Thyroid gland (tissue), 4 donors: ENCODE measurements around the gene CASP10. TPM values are rescaled to one million over a fixed set of nuclear protein-coding genes. Genes with fewer than 3 reads are reported as not detected.

Experiments used
- DNase-seq, 2 donors: peaks; one replicate each; pipeline ENCODE4 v3.0.0-alpha.2; 2019
- H3K27ac ChIP-seq, 3 donors: fragments of 200-600 bp; sonication (generic); 1 replicate in 2 of 3; 2 replicates in 1 of 3; pipeline ENCODE4 v1.5.1; 2016 to 2019; ENCODE audit warnings: mild to moderate bottlenecking in 1 of 3, moderate library complexity in 1 of 3
- H3K27me3 ChIP-seq: fragments of 200-600 bp; sonication (generic); one replicate; pipeline ENCODE4 v1.5.1; 2019
- H3K36me3 ChIP-seq, 2 donors: fragments of 200-600 bp; sonication (generic); one replicate each; pipeline ENCODE4 v1.5.1; 2016 to 2019
- H3K4me1 ChIP-seq, 2 donors: fragments of 200-600 bp; sonication (generic); one replicate each; pipeline ENCODE4 v1.5.1; 2017 to 2019
- H3K4me3 ChIP-seq, 3 donors: fragments of 200-600 bp; sonication (generic); replicated peaks in 1 of 3; 1 replicate in 2 of 3; 2 replicates in 1 of 3; pipeline ENCODE4 v1.5.1; 2016; ENCODE audit warnings: mild to moderate bottlenecking in 1 of 3
- H3K9me3 ChIP-seq: fragments of 200-600 bp; sonication (generic); one replicate; pipeline ENCODE4 v1.5.1; 2017
- POLR2A ChIP-seq, 2 donors: fragments of 450-650 bp; IDR thresholded peaks; one replicate each; pipeline ENCODE4 v1.6.1; 2017; ENCODE audit warnings: antibody characterized with exemption in 2 of 2, mild to moderate bottlenecking in 2 of 2, moderate library complexity in 1 of 2
- WGBS, 2 donors: methylation state at CpG; one replicate each; pipeline ENCODE4 v1.1.5; 2017; 5-methylcytosine and 5-hydroxymethylcytosine counted together
- intact Hi-C: fragments of 100-400 bp; cut with DNase I; formaldehyde crosslinking; loops from one replicate; pipeline ENCODE4 v1.15.1; 2023
- total RNA-seq, 4 donors: library from RNA; depleted of rRNA; stranded (reverse); fragments of >200 nt; gene quantifications; one replicate each; pipeline ENCODE4 v1.2.3, GENCODE V29; 2016
- TF ChIP-seq, protein P1 (sequence below), 6 experiments: fragments of 200-600 bp in 3 of 6; fragments of 450-650 bp in 3 of 6; sonication (generic) in 3 of 6; IDR thresholded peaks; one replicate each; pipeline ENCODE4 v1.5.1; 2016 to 2019; ENCODE audit warnings: antibody characterized with exemption in 6 of 6, mild to moderate bottlenecking in 2 of 6, inconsistent platforms in 1 of 6, moderate library complexity in 1 of 6

Gene CASP10
- total RNA-seq, 4 donors from 2014 or later, result 12.4 to 23.0 (median 20.0) TPM

DNA sequence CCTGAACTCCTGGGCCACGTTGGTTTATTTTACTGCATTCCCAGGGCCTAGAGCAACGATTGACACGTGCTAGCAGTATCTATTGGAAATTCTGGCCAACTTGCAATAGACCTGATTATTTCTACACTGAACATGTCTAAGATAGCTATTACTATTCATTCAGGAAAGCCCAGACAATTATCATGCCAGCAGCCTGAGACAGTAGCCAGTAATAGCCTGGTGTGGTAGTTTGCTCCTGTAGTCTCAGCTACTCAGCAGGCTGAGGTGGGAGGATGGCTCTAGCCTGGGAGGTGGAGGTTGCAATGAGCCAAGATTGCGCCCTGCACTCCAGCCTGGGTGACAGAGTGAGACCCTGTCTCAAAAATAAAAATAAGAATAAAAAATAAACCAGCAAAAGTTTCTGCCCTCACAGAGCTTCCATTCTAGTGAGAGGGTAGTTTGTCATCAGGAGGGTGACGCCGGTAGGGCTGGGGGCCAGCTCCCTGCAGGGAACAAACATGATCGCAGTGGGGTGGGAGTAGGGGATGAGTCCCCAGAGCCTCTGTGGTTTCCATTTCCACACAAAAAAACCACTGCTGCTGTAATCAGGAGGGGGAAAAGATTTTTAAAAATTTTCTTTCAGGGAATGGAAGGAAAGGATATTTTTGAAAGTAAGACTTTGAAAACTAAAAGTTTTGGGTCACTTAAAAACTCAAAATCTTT lies 81.7 kb downstream of the CASP10 start:
- Histone ChIP-seq H3K9me3 (no peaks in the 10 kb centered on the region), H3K27ac (no peak overlapping the region), H3K4me1 (peaks cover 0 to 8% of the 10 kb centered on the region in 2 donors), H3K27me3 (no peaks in the 10 kb centered on the region), H3K4me3 (no peak overlapping the region), H3K36me3 (no peaks in the 10 kb centered on the region)
- WGBS, 2 donors, result 81 to 92% methylated on average over 7 of the region's 7 CpGs
- DNase-seq, result no peak
- intact Hi-C loops, result no loop called here
- TF ChIP-seq, protein P1, sequence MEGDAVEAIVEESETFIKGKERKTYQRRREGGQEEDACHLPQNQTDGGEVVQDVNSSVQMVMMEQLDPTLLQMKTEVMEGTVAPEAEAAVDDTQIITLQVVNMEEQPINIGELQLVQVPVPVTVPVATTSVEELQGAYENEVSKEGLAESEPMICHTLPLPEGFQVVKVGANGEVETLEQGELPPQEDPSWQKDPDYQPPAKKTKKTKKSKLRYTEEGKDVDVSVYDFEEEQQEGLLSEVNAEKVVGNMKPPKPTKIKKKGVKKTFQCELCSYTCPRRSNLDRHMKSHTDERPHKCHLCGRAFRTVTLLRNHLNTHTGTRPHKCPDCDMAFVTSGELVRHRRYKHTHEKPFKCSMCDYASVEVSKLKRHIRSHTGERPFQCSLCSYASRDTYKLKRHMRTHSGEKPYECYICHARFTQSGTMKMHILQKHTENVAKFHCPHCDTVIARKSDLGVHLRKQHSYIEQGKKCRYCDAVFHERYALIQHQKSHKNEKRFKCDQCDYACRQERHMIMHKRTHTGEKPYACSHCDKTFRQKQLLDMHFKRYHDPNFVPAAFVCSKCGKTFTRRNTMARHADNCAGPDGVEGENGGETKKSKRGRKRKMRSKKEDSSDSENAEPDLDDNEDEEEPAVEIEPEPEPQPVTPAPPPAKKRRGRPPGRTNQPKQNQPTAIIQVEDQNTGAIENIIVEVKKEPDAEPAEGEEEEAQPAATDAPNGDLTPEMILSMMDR (IDR thresholded peaks at IDR 0.05), result no peak
- TF ChIP-seq POLR2A (IDR thresholded peaks at IDR 0.05), result no peak

DNA sequence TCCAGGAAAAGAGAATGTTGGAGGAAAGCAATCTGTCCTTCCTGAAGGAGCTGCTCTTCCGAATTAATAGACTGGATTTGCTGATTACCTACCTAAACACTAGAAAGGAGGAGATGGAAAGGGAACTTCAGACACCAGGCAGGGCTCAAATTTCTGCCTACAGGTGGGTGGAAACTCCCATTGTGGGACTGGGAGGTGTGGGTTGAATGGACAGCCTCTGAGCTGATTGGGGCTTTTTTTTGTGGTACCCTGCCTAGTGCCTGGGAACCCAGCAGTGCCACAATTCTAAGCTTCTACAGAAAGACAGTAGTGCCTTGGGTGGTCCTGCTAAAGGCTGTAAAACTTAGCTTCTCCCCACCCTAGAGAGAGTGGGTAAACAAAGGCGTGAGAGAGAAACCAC lies 83.7 kb downstream of the CASP10 start:
- no peak overlapping the region for H3K4me3 ChIP-seq
- no peaks in the 10 kb centered on the region for H3K27me3 ChIP-seq
- H3K36me3 ChIP-seq, result no peaks in the 10 kb centered on the region
- 80 to 85% methylated on average over 2 of the region's 2 CpGs for WGBS, 2 donors
- H3K4me1 ChIP-seq, result peaks cover 0 to 5% of the 10 kb centered on the region in 2 donors
- TF ChIP-seq, protein P1 (IDR thresholded peaks at IDR 0.05), result no peak
- no peak for TF ChIP-seq POLR2A (IDR thresholded peaks at IDR 0.05)
- DNase-seq, result no peak
- no peaks in the 10 kb centered on the region for H3K9me3 ChIP-seq
- no peak overlapping the region for H3K27ac ChIP-seq
- intact Hi-C loops, result no loop called here

DNA sequence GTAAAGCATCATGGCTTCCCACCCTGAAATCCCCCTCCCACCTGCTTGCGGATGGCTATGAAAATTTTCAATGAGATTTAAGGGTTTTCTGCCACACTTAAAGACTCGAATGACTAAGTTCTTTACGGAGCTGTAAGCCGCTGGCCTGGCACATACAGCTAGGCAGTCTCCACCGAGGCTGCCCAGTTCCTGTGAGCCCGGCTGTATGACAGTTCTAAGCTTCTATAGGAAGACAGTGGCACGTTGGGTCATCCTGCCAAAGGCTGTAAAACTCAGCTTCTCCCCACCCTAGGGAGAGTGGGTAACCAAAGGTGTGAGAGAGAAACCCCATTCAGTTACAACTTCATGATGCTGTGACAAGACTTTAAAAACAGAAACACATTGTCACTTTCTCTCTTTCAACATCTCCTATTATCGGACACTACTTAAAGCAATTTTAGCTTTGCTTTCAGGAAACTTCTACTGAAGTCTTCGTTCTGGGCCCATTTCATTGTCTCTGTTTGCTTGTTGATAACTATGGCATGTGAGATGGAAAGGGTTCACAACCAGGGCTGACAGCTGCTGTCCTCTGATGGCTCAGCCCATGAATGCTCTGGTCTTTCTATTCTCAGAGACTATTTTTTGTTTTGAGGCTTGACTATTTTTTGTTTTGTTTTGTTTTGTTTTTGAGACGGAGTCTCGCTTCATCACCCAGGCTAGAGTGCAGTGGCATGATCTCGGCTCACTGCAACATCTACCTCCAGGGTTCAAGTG lies 84.5 kb downstream of the CASP10 start:
- no peaks in the 10 kb centered on the region for H3K9me3 ChIP-seq
- no peaks in the 10 kb centered on the region for H3K4me1 ChIP-seq
- no peak overlapping the region for H3K4me3 ChIP-seq
- WGBS, 2 donors, result 89 to 92% methylated on average over 12 of the region's 12 CpGs
- no peak overlapping the region for H3K27ac ChIP-seq
- H3K27me3 ChIP-seq, result no peaks in the 10 kb centered on the region
- DNase-seq, result no peak
- intact Hi-C loops, result no loop called here
- TF ChIP-seq POLR2A (IDR thresholded peaks at IDR 0.05), result no peak
- TF ChIP-seq, protein P1 (IDR thresholded peaks at IDR 0.05), result no peak
- no peaks in the 10 kb centered on the region for H3K36me3 ChIP-seq

DNA sequence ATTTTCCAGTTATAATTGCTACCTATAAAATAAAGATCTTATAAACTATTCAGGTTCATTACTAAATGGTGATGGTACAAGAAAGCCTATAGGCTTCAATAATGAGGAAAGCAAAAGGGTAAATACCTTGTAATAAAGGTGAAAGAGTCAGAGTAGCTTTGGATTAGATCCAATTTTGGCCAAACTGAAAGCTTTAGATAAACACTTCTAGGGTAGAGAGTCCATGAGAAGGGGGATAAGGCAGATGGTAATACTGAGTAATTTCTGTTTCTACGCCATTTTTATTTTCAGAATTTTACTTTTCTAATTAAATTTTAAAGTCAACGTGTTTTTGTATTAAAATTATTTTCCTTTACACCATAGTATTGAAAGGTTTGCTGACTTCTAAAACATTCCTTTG lies 86.8 kb downstream of the CASP10 start:
- WGBS, 2 donors, result 87 to 93% methylated on average over 2 of the region's 2 CpGs
- intact Hi-C loops, result no loop called here
- no peaks in the 10 kb centered on the region for H3K27me3 ChIP-seq
- no peak overlapping the region for H3K4me3 ChIP-seq
- no peaks in the 10 kb centered on the region for H3K4me1 ChIP-seq
- no peak for DNase-seq
- no peaks in the 10 kb centered on the region for H3K9me3 ChIP-seq
- TF ChIP-seq, protein P1 (IDR thresholded peaks at IDR 0.05), result no peak
- no peak for TF ChIP-seq POLR2A (IDR thresholded peaks at IDR 0.05)
- H3K36me3 ChIP-seq, result peaks cover 5 to 13% of the 10 kb centered on the region in 2 donors
- H3K27ac ChIP-seq, result no peak overlapping the region
